LNCaP clone FGC (cell line): ENCODE data around the gene INPP5D.

Experiments used
- DNase-seq: peaks from one replicate; pipeline ENCODE4 v3.0.0-alpha.2; 2011; ENCODE audit warnings: low read depth
- H3K4me3 ChIP-seq: 2 replicates; pipeline ENCODE4 v1.5.1; 2011; ENCODE audit warnings: mild to moderate bottlenecking, low read depth, low read length, control low read depth
- TF ChIP-seq, protein P1 (sequence below): IDR thresholded peaks from 2 replicates; pipeline ENCODE4 v1.5.1; 2012; ENCODE audit warnings: mild to moderate bottlenecking; ENCODE audit not compliant: control insufficient read depth, insufficient read depth; ENCODE audit errors: extremely low read depth

The INPP5D gene

DNA sequence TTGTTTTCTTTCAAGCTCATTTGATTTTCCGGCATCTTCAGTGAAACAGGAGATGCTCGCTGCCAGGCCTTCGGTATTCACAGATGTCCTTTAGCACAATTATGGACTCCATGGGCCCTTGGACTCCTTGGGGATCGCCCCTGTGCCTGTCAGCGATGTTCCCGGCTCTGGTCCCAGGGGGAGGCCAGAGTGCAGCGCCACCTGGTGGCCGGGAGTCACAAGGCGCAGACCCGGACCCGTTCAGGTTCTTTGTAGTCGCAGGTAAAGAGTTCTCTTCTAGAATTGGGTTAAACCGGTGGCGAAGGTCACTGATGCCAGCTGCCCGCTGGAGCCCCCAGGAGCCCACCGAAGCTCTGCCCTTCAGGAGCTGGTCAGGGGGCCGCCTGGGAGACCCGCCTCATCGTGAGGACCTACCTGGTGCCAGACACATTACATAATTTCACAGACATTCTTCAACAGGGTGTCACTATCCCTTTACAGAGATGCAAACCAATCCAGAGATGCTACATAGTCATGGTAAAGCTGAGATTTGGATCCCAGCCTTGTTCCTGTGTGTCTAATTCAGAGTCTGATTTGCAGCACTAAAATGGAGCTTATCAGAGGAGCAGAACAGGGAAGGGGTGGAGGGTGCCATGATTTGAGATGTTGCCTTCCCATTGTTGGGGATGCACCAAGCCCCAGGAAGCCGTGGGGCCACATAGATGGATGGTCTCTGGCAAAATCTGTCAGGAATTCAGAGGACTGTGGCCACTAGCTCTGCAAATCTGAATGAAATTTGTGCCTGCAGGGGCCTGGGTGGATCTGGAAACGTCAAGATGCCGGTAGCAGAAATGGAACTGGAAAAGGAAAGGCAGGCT lies 6.0 kb upstream of the INPP5D start:
- TF ChIP-seq, protein P1, sequence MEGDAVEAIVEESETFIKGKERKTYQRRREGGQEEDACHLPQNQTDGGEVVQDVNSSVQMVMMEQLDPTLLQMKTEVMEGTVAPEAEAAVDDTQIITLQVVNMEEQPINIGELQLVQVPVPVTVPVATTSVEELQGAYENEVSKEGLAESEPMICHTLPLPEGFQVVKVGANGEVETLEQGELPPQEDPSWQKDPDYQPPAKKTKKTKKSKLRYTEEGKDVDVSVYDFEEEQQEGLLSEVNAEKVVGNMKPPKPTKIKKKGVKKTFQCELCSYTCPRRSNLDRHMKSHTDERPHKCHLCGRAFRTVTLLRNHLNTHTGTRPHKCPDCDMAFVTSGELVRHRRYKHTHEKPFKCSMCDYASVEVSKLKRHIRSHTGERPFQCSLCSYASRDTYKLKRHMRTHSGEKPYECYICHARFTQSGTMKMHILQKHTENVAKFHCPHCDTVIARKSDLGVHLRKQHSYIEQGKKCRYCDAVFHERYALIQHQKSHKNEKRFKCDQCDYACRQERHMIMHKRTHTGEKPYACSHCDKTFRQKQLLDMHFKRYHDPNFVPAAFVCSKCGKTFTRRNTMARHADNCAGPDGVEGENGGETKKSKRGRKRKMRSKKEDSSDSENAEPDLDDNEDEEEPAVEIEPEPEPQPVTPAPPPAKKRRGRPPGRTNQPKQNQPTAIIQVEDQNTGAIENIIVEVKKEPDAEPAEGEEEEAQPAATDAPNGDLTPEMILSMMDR: peak; percentile 75
- H3K4me3 ChIP-seq: no peak overlapping the region
- no peak for DNase-seq

DNA sequence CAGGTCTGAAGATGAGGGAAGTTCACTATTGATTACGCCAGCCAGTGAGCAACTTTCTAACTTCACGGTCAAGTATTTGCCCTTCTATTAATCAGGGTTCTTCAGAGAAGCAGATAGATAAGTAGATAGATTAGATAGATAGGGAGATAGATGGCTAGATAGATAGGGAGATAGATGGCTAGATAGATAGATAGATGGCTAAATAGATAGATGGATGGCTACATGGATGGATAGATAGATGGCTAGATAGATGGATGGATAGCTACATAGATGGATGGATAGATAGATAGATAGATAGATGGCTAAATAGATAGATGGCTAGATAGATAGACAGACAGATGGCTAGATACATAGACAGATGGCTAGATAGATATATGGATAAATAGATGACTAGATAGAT lies 4.8 kb upstream of the INPP5D start:
- TF ChIP-seq, protein P1: no peak
- no peak overlapping the region for H3K4me3 ChIP-seq
- DNase-seq: no peak

DNA sequence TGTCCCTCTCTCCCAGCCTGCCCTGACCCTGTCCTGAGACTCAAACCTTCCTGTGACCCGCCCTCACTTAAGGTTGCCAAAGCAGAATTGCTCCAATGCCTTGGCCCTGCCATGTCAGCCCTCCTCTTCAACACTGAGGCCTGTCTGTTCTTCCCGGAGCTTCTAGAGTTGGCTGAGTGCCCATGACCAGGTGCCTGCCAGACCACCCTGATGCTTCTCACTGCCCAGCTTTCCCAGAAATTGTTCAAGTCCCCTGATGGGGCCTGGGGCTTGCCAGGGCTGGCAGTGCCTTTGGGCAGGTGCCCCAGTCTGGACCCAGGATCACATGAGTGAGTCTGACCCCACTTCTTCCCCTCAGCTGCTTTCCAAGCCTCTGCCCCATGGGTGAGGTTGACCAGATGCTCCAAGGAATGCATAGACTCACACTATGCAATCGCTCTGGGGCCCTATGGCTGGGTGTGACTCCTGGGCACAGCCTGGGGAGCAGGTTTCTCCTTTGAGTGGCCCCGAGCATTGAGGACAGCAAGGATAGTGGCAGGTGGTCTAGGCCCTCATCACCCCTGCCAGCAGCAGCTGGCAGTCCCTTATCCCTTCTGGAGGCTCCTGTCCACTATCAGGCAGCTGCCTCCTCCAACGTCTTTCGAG lies 3.1 kb upstream of the INPP5D start:
- TF ChIP-seq, protein P1: no peak
- DNase-seq: no peak
- H3K4me3 ChIP-seq: no peak overlapping the region

DNA sequence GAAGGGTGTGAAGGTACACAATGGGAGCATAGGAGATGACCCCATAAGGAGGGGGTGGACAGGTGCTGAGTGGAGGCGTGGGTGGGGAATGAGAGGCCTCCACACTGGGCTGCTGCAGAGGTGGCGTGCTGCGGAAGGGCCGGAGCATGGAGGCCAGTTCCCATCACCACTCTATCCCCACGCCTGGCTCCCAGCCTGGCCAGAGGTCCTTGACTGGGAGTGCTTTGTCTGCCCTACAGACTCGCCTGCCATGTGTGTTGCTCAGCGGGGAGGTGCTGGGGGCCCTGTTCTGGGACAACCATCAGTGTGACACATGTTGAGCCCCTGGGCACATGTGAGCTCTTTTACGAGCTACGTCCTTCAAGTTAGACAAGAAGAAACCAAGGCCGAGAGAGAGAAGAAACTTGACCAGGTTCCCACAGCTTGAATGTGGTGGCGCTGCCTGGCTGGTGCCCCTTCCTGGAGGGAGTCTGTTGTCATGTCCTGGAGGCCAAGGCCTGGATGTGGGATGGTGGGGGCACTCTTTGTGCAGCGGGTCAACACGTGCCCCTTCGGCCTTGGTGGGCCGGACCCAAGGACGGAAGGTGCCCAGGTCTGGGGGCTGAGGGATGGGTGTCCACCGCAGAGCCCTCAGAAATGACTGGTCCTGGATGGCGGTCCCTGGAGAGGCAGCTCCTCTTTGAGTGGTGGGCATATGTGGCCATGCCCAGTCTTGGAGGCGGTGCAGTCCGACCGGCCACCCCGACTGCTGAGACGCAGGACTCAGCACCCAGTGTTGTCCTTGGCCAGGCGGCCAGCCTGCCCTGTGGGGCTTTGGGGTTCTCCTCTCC lies 1.2 kb upstream of the INPP5D start:
- no peak for DNase-seq
- no peak overlapping the region for H3K4me3 ChIP-seq
- TF ChIP-seq, protein P1: no peak

DNA sequence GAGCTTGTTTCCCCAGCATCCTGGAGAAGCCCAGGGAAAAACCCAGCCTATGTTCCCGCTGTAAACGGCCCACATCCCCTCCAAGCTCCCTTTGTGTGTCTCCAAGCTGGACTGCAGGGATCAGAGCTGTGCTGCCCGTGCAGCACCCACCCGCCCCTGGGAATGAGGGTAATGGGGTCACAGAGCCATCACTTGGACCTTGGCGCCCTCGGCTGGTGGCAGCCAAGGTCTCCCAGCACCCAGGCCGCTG lies 670 bp upstream of the INPP5D start:
- DNase-seq: no peak
- TF ChIP-seq, protein P1: no peak
- no peak overlapping the region for H3K4me3 ChIP-seq

DNA sequence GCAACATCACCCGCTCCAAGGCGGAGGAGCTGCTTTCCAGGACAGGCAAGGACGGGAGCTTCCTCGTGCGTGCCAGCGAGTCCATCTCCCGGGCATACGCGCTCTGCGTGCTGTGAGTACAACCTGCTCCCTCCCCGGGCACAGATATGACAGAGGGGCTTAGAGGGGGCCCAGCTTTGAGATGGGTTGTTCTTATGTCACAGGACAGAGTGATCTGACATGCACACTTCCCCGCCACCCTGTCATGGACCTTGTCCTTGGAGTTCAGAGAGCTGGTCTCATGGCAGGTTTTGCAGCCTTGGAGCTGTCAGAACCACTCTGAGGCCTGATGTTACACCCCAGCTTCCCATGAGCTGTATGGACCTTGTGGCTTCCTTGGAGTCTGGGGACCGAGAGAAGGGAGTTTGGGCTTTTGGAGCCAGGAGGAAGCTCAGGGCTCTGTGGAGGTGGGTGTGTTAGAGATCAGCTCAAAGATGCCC lies 398 bp downstream of the INPP5D start:
- no peak overlapping the region for H3K4me3 ChIP-seq
- TF ChIP-seq, protein P1: no peak
- no peak for DNase-seq
